Stimulated activated naive B cell treated with anti-CD40 and anti-IgM and Interleukin-4, amounts not matched to agents 10 μg/mL and 1 μg/mL and 100 μg/mL, for 72 hours (primary cell): ENCODE measurements around the gene SPRY1.
A peak's percentile ranks its signal among the peaks of the same experiment; 100 is the strongest.

Source experiments
- ATAC-seq, 2 donors: fragments of 150-1000 bp; cut with Tn5 transposase; replicated peaks; 2 replicates each; pipeline ENCODE4 v1.10.0; 2021; ENCODE audit warnings: moderate library complexity in 1 of 2
- DNase-seq: peaks from one replicate; pipeline ENCODE4 v3.0.0; 2021
- H3K27ac Mint-ChIP-seq: one replicate; pipeline ENCODE4 v1.8.0; 2022; ENCODE audit warnings: mild to moderate bottlenecking, mixed read lengths
- H3K27me3 Mint-ChIP-seq, 2 donors: one replicate each; pipeline ENCODE4 v1.8.0; 2022; ENCODE audit warnings: mixed read lengths in 2 of 2
- H3K36me3 Mint-ChIP-seq, 2 donors: one replicate each; pipeline ENCODE4 v1.8.0; 2022; ENCODE audit warnings: mixed read lengths in 2 of 2, mild to moderate bottlenecking in 1 of 2
- H3K4me1 Mint-ChIP-seq, 2 donors: one replicate each; pipeline ENCODE4 v1.8.0; 2022; ENCODE audit warnings: mixed read lengths in 2 of 2, mild to moderate bottlenecking in 1 of 2
- H3K4me3 Mint-ChIP-seq, 2 donors: one replicate each; pipeline ENCODE4 v1.8.0; 2022; ENCODE audit warnings: mild to moderate bottlenecking in 2 of 2, mixed read lengths in 2 of 2, moderate library complexity in 1 of 2
- H3K9me3 Mint-ChIP-seq, 2 donors: one replicate each; pipeline ENCODE4 v1.8.0; 2022; ENCODE audit warnings: mixed read lengths in 2 of 2, mild to moderate bottlenecking in 1 of 2

SPRY1 gene

GRCh38 chr4:123397144-123398065 lies 810 bp downstream of the SPRY1 start:
- peak overlapping the region; percentile 95 for H3K27ac Mint-ChIP-seq
- peaks cover 17 to 45% of the 10 kb centered on the region in 2 donors for H3K4me1 Mint-ChIP-seq
- DNase-seq, result peak; percentile 37
- H3K27me3 Mint-ChIP-seq, result no peaks in the 10 kb centered on the region
- peaks cover 12 to 24% of the 10 kb centered on the region in 2 donors for H3K36me3 Mint-ChIP-seq
- peak; percentile 14 to 19 for ATAC-seq
- H3K4me3 Mint-ChIP-seq, result peak overlapping the region; percentile 89 to 93
- no peaks in the 10 kb centered on the region for H3K9me3 Mint-ChIP-seq

GRCh38 chr4:123398066-123398852 lies 1.7 kb downstream of the SPRY1 start:
- Mint-ChIP-seq H3K27ac (peak overlapping the region; percentile 97), H3K4me1 (peaks cover 20 to 46% of the 10 kb centered on the region in 2 donors), H3K4me3 (peak overlapping the region; percentile 93 to 96), H3K9me3 (no peaks in the 10 kb centered on the region), H3K27me3 (no peaks in the 10 kb centered on the region), H3K36me3 (peaks cover 19 to 33% of the 10 kb centered on the region in 2 donors)
- peak; percentile 74 for DNase-seq
- ATAC-seq, result peak; percentile 58 to 72

GRCh38 chr4:123398853-123399626 lies 2.4 kb downstream of the SPRY1 start:
- Mint-ChIP-seq H3K27me3 (no peaks in the 10 kb centered on the region), H3K27ac (peak overlapping the region; percentile 97), H3K4me3 (peak overlapping the region; percentile 93 to 96), H3K36me3 (peaks cover 21 to 33% of the 10 kb centered on the region in 2 donors), H3K4me1 (peaks cover 20 to 39% of the 10 kb centered on the region in 2 donors), H3K9me3 (no peaks in the 10 kb centered on the region)
- ATAC-seq (peak; percentile 71), DNase-seq (peak; percentile 82)

GRCh38 chr4:123399627-123400358 lies 3.2 kb downstream of the SPRY1 start:
- Mint-ChIP-seq H3K9me3 (no peaks in the 10 kb centered on the region), H3K4me3 (peak overlapping the region; percentile 93 to 96), H3K36me3 (peaks cover 21 to 33% of the 10 kb centered on the region in 2 donors), H3K4me1 (peaks cover 20 to 39% of the 10 kb centered on the region in 2 donors), H3K27ac (peak overlapping the region; percentile 97), H3K27me3 (no peaks in the 10 kb centered on the region)
- ATAC-seq (no peak), DNase-seq (no peak)

GRCh38 chr4:123401271-123402120 lies 4.9 kb downstream of the SPRY1 start:
- no peaks in the 10 kb centered on the region for H3K9me3 Mint-ChIP-seq
- no peak overlapping the region for H3K27ac Mint-ChIP-seq
- peaks cover 23 to 33% of the 10 kb centered on the region in 2 donors for H3K36me3 Mint-ChIP-seq
- H3K4me3 Mint-ChIP-seq, result no peak overlapping the region
- no peak for ATAC-seq
- H3K4me1 Mint-ChIP-seq, result peaks cover 19 to 36% of the 10 kb centered on the region in 2 donors
- DNase-seq, result no peak
- no peaks in the 10 kb centered on the region for H3K27me3 Mint-ChIP-seq

GRCh38 chr4:123402121-123402465 lies 5.5 kb downstream of the SPRY1 start:
- no peaks in the 10 kb centered on the region for H3K27me3 Mint-ChIP-seq
- DNase-seq (no peak), ATAC-seq (no peak)
- peak overlapping the region; percentile 31 for H3K27ac Mint-ChIP-seq
- H3K9me3 Mint-ChIP-seq, result no peaks in the 10 kb centered on the region
- peaks cover 19 to 33% of the 10 kb centered on the region in 2 donors for H3K4me1 Mint-ChIP-seq
- H3K4me3 Mint-ChIP-seq, result no peak overlapping the region
- H3K36me3 Mint-ChIP-seq, result peaks cover 24 to 33% of the 10 kb centered on the region in 2 donors

- H3K4me1 Mint-ChIP-seq, result peaks cover 17 to 27% of the 10 kb centered on the region in 2 donors
- no peaks in the 10 kb centered on the region for H3K9me3 Mint-ChIP-seq
- H3K36me3 Mint-ChIP-seq, result peaks cover 24 to 30% of the 10 kb centered on the region in 2 donors
- H3K27me3 Mint-ChIP-seq, result no peaks in the 10 kb centered on the region
- DNase-seq, result no peak
- no peak overlapping the region for H3K27ac Mint-ChIP-seq
- no peak for ATAC-seq
- H3K4me3 Mint-ChIP-seq, result no peak overlapping the region
These were observed 6.5 kb downstream of the SPRY1 start for GRCh38 chr4:123403080-123403604.

- Mint-ChIP-seq H3K4me3 (no peak overlapping the region), H3K9me3 (no peaks in the 10 kb centered on the region), H3K27ac (no peak overlapping the region), H3K36me3 (peaks cover 24 to 26% of the 10 kb centered on the region in 2 donors), H3K27me3 (no peaks in the 10 kb centered on the region), H3K4me1 (peaks cover 17 to 25% of the 10 kb centered on the region in 2 donors)
- ATAC-seq (no peak), DNase-seq (no peak)
These were observed 7.9 kb downstream of the SPRY1 start for GRCh38 chr4:123404533-123404932.

- Mint-ChIP-seq H3K27ac (no peak overlapping the region), H3K27me3 (no peaks in the 10 kb centered on the region), H3K4me3 (no peak overlapping the region), H3K9me3 (no peaks in the 10 kb centered on the region), H3K4me1 (peaks cover 13 to 16% of the 10 kb centered on the region in 2 donors), H3K36me3 (peaks cover 19 to 20% of the 10 kb centered on the region in 2 donors)
- DNase-seq (no peak), ATAC-seq (no peak)
These were observed 8.8 kb downstream of the SPRY1 start for GRCh38 chr4:123405267-123405865.

- no peak overlapping the region for H3K27ac Mint-ChIP-seq
- DNase-seq, result no peak
- no peak overlapping the region for H3K4me3 Mint-ChIP-seq
- no peaks in the 10 kb centered on the region for H3K9me3 Mint-ChIP-seq
- ATAC-seq, result no peak
- H3K36me3 Mint-ChIP-seq, result peaks cover 12 to 15% of the 10 kb centered on the region in 2 donors
- no peaks in the 10 kb centered on the region for H3K27me3 Mint-ChIP-seq
- peaks cover 12 to 18% of the 10 kb centered on the region in 2 donors for H3K4me1 Mint-ChIP-seq
These were observed 10.3 kb downstream of the SPRY1 start for GRCh38 chr4:123406872-123407271.

GRCh38 chr4:123408471-123409084 lies 12.0 kb downstream of the SPRY1 start:
- Mint-ChIP-seq H3K9me3 (peaks cover 0 to 1% of the 10 kb centered on the region in 2 donors), H3K27me3 (no peaks in the 10 kb centered on the region)
- ATAC-seq, result no peak

GRCh38 chr4:123409334-123409733 lies 12.7 kb downstream of the SPRY1 start:
- no peak overlapping the region for H3K4me3 Mint-ChIP-seq
- DNase-seq (no peak), ATAC-seq (no peak)
- no peak overlapping the region for H3K27ac Mint-ChIP-seq
- no peaks in the 10 kb centered on the region for H3K27me3 Mint-ChIP-seq
- peaks cover 0 to 3% of the 10 kb centered on the region in 2 donors for H3K36me3 Mint-ChIP-seq
- peaks cover 17 to 22% of the 10 kb centered on the region in 2 donors for H3K4me1 Mint-ChIP-seq
- peaks cover 0 to 1% of the 10 kb centered on the region in 2 donors for H3K9me3 Mint-ChIP-seq

More at GRCh38 chr4:123408471-123409084, 12.0 kb downstream of the SPRY1 start:
- peaks cover 0 to 4% of the 10 kb centered on the region in 2 donors for H3K36me3 Mint-ChIP-seq
- H3K27ac Mint-ChIP-seq, result no peak overlapping the region
- no peak overlapping the region for H3K4me3 Mint-ChIP-seq
- no peak for DNase-seq
- peaks cover 16 to 22% of the 10 kb centered on the region in 2 donors for H3K4me1 Mint-ChIP-seq
